Measurements from ENCODE around the gene PHB1. TPM values are rescaled to one million over a fixed set of nuclear protein-coding genes. Genes with fewer than 3 reads are reported as not detected.
"Not testable (repeated sequence)": the region's sequence is repeated elsewhere in the genome, so short reads cannot be mapped to it uniquely, and the experiment has no call there.

The PHB1 gene
- total and polyA plus RNA-seq, 2 donors, result 56.5 to 159 TPM

DNA sequence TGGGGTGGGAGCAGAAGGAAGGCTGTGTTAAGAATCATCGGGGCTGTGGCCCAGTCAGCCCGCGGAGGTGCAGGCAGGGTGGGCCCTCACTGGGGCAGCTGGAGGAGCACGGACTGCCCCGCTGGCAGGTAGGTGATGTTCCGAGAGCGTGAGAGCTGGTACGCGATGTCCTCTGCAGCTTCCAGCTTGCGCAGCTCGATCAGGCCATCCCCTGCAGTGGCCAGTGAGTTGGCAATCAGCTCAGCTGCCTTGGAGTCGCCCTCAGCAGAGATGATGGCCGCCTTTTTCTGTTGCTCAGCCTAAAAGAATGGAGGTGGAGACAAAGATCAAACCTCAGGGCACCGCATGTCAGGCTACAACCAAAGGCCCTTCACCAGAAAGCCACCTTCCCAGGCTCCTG, 9.8 kb downstream of the PHB1 start:
- Histone ChIP-seq H3K4me3 (ENCODE audit: low read depth, low read length) (no peak overlapping the region), H3K36me3 (ENCODE audit: insufficient read depth) (peaks cover 5% of the 10 kb centered on the region), H3K27ac (ENCODE audit: low read depth) (no peak overlapping the region), H3K4me1 (ENCODE audit: insufficient read depth) (no peaks in the 10 kb centered on the region)
- WGBS, result 95% methylated on average over 14 of the region's 14 CpGs
- no peak for DNase-seq (ENCODE audit: extremely low spot score)

- WGBS, result 86% methylated on average over 12 of the region's 12 CpGs
- H3K4me1 ChIP-seq (ENCODE audit: insufficient read depth), result no peaks in the 10 kb centered on the region
- H3K36me3 ChIP-seq (ENCODE audit: insufficient read depth), result peaks cover 5% of the 10 kb centered on the region
Measured at GRCh38 chr17:49404361-49404760, 10.3 kb downstream of the PHB1 start.

DNA sequence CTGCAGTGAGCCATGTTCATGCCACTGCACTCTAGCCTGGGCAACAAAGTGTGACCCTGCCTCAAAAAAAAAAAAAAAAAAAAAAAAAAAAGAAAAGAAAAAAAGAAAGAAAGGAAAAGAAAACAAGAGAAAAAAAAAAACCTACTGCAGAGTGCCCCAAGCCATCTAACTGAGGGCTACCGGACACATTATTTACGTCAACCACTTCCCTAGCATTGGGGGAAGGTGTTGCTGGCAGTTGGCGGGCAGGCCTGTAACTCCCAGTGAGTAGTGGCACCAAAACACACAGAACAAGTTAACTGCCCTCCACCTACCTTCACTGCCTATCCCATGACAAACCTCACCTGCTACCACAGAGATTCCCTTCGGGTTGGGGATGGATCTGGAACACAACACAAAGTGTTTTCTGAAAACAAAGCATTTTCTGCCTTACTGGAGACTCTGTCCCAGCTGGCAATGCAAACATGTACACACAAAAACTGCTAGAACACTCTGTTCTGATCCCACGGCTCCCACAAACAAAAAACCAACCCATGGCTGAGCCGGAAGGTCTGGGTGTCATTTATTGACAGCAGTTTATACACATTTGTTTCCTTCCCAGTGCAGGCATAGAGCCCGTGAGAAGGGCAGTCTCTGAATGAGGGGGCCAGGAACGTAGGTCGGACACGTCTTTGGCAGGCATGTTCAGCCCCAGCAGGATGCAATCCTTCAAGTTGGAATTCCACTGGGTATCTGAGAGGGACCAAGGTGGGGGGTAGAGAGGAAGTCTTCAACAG, 11.0 kb downstream of the PHB1 start:
- Histone ChIP-seq H3K27ac (ENCODE audit: low read depth) (no peak overlapping the region), H3K36me3 (ENCODE audit: insufficient read depth) (peaks cover 3% of the 10 kb centered on the region), H3K4me1 (ENCODE audit: insufficient read depth) (no peaks in the 10 kb centered on the region), H3K4me3 (ENCODE audit: low read depth, low read length) (no peak overlapping the region)
- DNase-seq (ENCODE audit: extremely low spot score), result no peak
- 77% methylated on average over 10 of the region's 10 CpGs for WGBS

More at GRCh38 chr17:49404361-49404760, 10.3 kb downstream of the PHB1 start:
- no peak for DNase-seq (ENCODE audit: extremely low spot score)
- Histone ChIP-seq H3K4me3 (ENCODE audit: low read depth, low read length) (no peak overlapping the region), H3K27ac (ENCODE audit: low read depth) (no peak overlapping the region)

DNA sequence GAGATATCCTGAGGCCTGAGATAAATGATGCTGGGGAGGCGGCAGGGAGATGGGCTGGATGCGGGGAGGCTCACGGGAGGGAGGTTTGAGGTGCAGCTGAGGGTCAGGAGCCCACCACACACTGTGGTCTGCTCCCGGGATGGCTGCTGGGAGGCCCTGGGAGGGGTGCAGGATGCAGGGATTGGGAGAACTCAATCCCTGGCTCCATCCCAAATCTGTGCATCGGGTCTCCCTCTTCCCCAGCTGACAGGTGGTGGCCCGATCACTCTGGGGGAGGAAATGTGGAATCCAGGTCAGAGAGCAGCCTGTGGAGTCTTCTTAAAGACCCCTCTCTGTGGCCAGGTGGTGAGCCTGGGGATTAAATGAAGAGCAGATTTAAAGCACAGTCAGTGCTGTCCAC, 12.0 kb downstream of the PHB1 start:
- Histone ChIP-seq H3K4me1 (ENCODE audit: insufficient read depth) (no peaks in the 10 kb centered on the region), H3K4me3 (ENCODE audit: low read depth, low read length) (no peak overlapping the region), H3K27ac (ENCODE audit: low read depth) (no peak overlapping the region), H3K36me3 (ENCODE audit: insufficient read depth) (peaks cover 3% of the 10 kb centered on the region)
- DNase-seq (ENCODE audit: extremely low spot score), result no peak
- WGBS, result 62% methylated on average over 6 of the region's 6 CpGs

DNA sequence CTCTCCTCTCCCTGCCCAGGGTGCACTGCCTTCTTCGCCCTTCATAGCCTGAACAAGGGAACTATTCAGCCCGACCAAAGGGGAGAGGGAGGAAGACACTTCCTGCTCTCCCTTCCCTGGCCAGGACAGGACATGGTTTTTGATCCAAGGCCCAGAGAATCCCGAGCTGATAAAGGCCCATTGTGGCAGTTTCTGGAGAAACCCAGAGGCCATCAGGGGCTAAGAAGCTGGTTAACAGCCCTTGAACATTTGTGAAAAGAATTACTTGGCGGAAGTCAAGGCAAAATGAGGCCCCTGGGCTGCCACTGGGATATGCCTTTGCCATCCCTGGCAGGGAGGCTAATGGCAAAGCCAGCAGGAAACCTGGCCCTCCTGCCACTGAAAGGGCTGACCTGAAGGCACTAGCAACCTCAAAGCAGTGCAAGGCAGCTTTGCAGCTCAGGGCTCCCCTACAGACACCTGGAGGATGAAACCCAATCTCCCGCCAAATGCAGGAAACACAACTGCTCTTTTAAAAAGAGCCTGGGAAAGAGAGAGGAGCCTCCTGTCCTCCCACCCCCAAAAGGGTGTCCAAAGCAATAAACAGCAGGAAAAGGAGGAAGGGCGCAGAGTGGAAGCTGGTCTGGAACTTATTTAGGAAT, 12.6 kb downstream of the PHB1 start:
- Histone ChIP-seq H3K36me3 (ENCODE audit: insufficient read depth) (peaks cover 3% of the 10 kb centered on the region), H3K27ac (ENCODE audit: low read depth) (no peak overlapping the region), H3K4me1 (ENCODE audit: insufficient read depth) (no peaks in the 10 kb centered on the region), H3K4me3 (ENCODE audit: low read depth, low read length) (no peak overlapping the region)
- DNase-seq (ENCODE audit: extremely low spot score), result no peak
- WGBS, result 70% methylated on average over 6 of the region's 6 CpGs

- Histone ChIP-seq H3K36me3 (ENCODE audit: insufficient read depth) (peaks cover 2% of the 10 kb centered on the region), H3K4me3 (ENCODE audit: low read depth, low read length) (no peak overlapping the region), H3K4me1 (ENCODE audit: insufficient read depth) (no peaks in the 10 kb centered on the region), H3K27ac (ENCODE audit: low read depth) (no peak overlapping the region)
- DNase-seq (ENCODE audit: extremely low spot score), result no peak
- WGBS, result 52% methylated on average over 3 of the region's 3 CpGs
Measured at GRCh38 chr17:49399995-49400394, 14.7 kb downstream of the PHB1 start.

- no peaks in the 10 kb centered on the region for H3K36me3 ChIP-seq (ENCODE audit: insufficient read depth)
- no peak overlapping the region for H3K4me3 ChIP-seq (ENCODE audit: low read depth, low read length)
- H3K27ac ChIP-seq (ENCODE audit: low read depth), result no peak overlapping the region
- 53% methylated on average over 4 of the region's 4 CpGs for WGBS
- no peak for DNase-seq (ENCODE audit: extremely low spot score)
- no peaks in the 10 kb centered on the region for H3K4me1 ChIP-seq (ENCODE audit: insufficient read depth)
Measured at GRCh38 chr17:49397586-49397985, 17.1 kb downstream of the PHB1 start.

DNA sequence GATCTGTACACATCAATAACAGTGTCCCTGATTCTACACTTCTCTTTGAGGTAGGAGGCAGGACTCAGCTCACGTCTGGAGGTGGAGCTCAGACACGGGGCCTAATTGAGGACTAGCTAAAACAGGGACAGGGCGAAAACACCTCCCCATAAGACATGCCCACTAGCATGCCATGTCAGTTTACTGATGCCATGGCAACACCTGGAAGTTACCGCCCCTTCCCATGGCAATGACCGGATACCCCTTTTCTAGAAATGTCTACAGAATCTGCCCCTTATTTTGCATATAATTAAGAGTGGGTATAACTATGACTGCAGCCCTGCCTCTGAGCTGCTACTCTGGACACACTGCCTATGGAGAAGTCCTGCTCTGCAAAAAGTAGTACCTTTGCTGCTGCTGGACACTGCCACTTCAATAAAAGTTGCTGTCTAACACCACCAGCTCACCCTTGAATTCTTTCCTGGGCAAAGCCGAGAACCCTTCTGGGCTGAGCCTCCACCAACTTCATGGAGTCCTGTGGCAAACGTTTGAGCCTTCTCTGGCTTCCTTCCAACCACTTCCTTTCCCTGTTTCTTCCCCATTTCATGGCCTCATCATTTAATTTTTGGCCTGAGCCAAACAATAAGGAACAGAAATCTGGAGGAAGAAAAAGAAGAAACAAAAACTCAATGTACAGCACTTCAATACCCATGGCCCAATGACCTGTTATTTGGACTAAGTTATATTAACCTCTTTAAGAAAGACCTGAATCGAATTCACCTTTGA, 21.0 kb downstream of the PHB1 start:
- Histone ChIP-seq H3K4me3 (ENCODE audit: low read depth, low read length) (no peak overlapping the region), H3K27ac (ENCODE audit: low read depth) (no peak overlapping the region)
- WGBS, result 79% methylated on average over 8 of the region's 8 CpGs

DNA sequence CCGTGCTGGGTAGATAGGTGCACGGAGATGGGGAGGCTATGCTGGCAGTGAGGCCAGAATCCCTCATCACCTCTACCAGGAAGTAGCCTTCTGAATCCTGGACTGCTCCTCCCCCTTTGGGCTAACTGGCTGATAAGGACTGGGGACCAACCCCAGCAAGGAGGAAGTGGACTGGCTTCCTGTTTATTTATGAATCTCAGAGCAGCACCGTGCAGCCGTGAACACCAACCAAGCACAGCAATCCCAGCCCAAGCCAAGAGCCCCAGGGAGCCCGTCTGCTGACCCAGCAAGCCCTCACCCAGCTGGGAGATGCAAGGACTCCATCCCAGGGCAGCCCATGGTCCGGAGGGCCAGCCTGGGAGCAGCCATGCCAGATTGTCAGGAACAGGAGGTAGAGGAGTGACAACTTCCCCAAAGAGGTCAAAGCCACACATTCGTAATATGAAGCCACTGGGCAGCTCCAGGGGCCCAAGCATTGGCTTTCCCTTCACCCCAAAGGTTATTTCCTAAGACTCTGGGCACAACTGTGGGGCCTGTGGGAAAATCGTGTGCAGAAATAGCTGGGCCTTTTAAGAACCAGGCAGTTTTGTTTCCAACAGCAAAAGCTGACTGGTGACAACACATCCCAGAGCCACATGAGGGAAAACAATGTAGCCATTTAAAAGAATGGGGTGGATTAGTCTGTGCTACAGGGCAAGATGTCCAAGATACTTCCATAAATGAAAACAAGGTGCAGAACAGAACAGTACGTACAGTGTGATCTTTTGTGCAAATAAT, 23.9 kb downstream of the PHB1 start:
- WGBS, result 54% methylated on average over 9 of the region's 9 CpGs
- H3K27ac ChIP-seq (ENCODE audit: low read depth), result peak overlapping the region; percentile 11
- H3K36me3 ChIP-seq (ENCODE audit: insufficient read depth), result no peaks in the 10 kb centered on the region
- H3K4me1 ChIP-seq (ENCODE audit: insufficient read depth), result no peaks in the 10 kb centered on the region
- no peak overlapping the region for H3K4me3 ChIP-seq (ENCODE audit: low read depth, low read length)
- no peak for DNase-seq (ENCODE audit: extremely low spot score)

More for the DNA sequence above, 21.0 kb downstream of the PHB1 start:
- Histone ChIP-seq H3K4me1 (ENCODE audit: insufficient read depth) (no peaks in the 10 kb centered on the region), H3K36me3 (ENCODE audit: insufficient read depth) (no peaks in the 10 kb centered on the region)
- DNase-seq (ENCODE audit: extremely low spot score), result no peak

GRCh38 chr17:49389514-49390347, 25.0 kb downstream of the PHB1 start:
- H3K4me1 ChIP-seq (ENCODE audit: insufficient read depth); H3K36me3 ChIP-seq (ENCODE audit: insufficient read depth); DNase-seq (ENCODE audit: extremely low spot score); H3K27ac ChIP-seq (ENCODE audit: low read depth); H3K4me3 ChIP-seq (ENCODE audit: low read depth, low read length): not testable (repeated sequence)
- WGBS, result 77% methylated on average over 12 of the region's 12 CpGs

DNA sequence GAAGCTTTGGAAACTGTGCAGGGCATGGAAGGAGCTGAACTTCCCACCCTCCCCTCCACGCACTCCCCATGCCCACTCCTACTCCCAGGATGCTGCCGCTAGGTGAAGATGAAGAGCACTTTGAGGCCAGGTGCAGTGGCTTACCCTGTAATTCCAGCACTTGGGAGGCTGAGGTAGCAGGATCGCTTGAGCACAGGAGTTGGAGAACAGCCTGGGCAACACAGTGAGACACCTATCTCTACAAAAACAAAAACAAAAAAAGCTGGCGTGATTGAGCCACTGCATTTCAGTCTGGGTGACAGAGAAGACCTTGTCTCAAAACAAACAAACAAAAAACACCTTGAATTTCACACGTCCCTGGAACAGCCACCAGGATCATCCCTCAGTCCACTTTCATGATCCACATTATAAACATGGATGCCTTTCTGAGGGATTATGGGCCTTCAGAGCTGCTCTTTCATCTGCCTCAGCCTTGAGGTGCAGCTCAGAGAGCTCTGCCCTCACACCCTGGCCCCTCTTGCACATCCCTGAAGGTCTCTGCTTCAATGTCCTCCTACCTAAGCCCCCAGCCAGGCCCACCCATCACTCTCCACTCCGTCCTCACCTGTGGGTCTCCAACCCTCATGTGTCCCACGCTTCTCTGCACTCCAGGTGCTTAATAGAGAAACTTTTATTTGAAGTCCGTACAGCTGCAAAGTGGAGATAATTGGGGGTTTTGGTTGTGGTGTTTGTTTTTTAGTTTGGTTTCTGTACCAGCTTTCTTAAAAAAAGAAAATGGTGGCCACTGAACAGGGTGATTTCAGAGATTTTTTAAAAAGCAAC, 25.8 kb downstream of the PHB1 start:
- H3K4me3 ChIP-seq (ENCODE audit: low read depth, low read length), result no peak overlapping the region
- 92% methylated on average over 8 of the region's 8 CpGs for WGBS

DNA sequence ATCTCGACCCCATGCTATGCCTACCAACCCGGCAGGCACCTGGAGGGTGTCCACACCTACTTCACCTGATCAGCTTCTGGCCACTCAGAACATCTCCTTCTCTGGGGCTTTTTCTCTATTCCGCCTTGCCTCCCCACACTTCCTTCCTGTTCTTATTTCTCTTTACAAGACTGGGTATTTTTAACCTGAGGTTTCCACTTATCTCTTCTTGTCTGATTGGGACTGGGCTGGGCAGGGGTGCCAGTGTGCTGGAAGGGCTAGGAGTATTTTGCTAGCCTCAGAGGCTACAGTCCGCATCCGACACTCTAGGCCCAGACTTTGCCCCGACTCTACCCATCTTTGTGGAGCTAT, 26.4 kb downstream of the PHB1 start:
- WGBS, result 87% methylated on average over 6 of the region's 6 CpGs

More for the DNA sequence above, 25.8 kb downstream of the PHB1 start:
- no peak for DNase-seq (ENCODE audit: extremely low spot score)
- Histone ChIP-seq H3K4me1 (ENCODE audit: insufficient read depth) (no peaks in the 10 kb centered on the region), H3K36me3 (ENCODE audit: insufficient read depth) (no peaks in the 10 kb centered on the region), H3K27ac (ENCODE audit: low read depth) (no peak overlapping the region)

More for the DNA sequence above, 26.4 kb downstream of the PHB1 start:
- Histone ChIP-seq H3K36me3 (ENCODE audit: insufficient read depth) (no peaks in the 10 kb centered on the region), H3K27ac (ENCODE audit: low read depth) (no peak overlapping the region), H3K4me3 (ENCODE audit: low read depth, low read length) (no peak overlapping the region), H3K4me1 (ENCODE audit: insufficient read depth) (no peaks in the 10 kb centered on the region)
- DNase-seq (ENCODE audit: extremely low spot score), result no peak
